GM18870 (cell line): ENCODE measurements around the gene WIPF3.

Source experiments
- ATAC-seq: cut with Tn5 transposase; IDR thresholded peaks from one replicate; pipeline ENCODE4 v1.9.1; 2021; ENCODE audit warnings: moderate library complexity; ENCODE audit not compliant: unreplicated experiment

WIPF3 gene

GRCh38 chr7:29843726-29844125 lies 37.4 kb downstream of the WIPF3 start:
- ATAC-seq, result no peak

- no peak for ATAC-seq
Observed at GRCh38 chr7:29844559-29844958, 38.3 kb downstream of the WIPF3 start.

- no peak for ATAC-seq
Observed at GRCh38 chr7:29847496-29847895, 41.2 kb downstream of the WIPF3 start.

- no peak for ATAC-seq
Observed at GRCh38 chr7:29847916-29848315, 41.6 kb downstream of the WIPF3 start.

GRCh38 chr7:29848941-29849340 lies 42.6 kb downstream of the WIPF3 start:
- ATAC-seq, result no peak

GRCh38 chr7:29851487-29851886 lies 45.2 kb downstream of the WIPF3 start:
- no peak for ATAC-seq

GRCh38 chr7:29852457-29852856 lies 46.1 kb downstream of the WIPF3 start:
- ATAC-seq, result no peak

GRCh38 chr7:29853072-29853471 lies 46.8 kb downstream of the WIPF3 start:
- no peak for ATAC-seq

GRCh38 chr7:29853789-29854188 lies 47.5 kb downstream of the WIPF3 start:
- ATAC-seq, result no peak

- no peak for ATAC-seq
Observed at GRCh38 chr7:29854257-29854938, 48.1 kb downstream of the WIPF3 start.

- no peak for ATAC-seq
Observed at GRCh38 chr7:29857654-29858053, 51.3 kb downstream of the WIPF3 start.

GRCh38 chr7:29858191-29858951 lies 52.1 kb downstream of the WIPF3 start:
- ATAC-seq, result no peak

GRCh38 chr7:29859104-29859503 lies 52.8 kb downstream of the WIPF3 start:
- no peak for ATAC-seq

- ATAC-seq, result no peak
Observed at GRCh38 chr7:29859524-29860185, 53.3 kb downstream of the WIPF3 start.

- no peak for ATAC-seq
Observed at GRCh38 chr7:29860186-29860585, 53.9 kb downstream of the WIPF3 start.

- ATAC-seq, result no peak
Observed at GRCh38 chr7:29861884-29862283, 55.6 kb downstream of the WIPF3 start.

GRCh38 chr7:29864656-29865055 lies 58.3 kb downstream of the WIPF3 start:
- ATAC-seq, result no peak

GRCh38 chr7:29865526-29865925 lies 59.2 kb downstream of the WIPF3 start:
- no peak for ATAC-seq

- ATAC-seq, result no peak
Observed at GRCh38 chr7:29866490-29866930, 60.2 kb downstream of the WIPF3 start.

GRCh38 chr7:29871787-29872398 lies 65.6 kb downstream of the WIPF3 start:
- no peak for ATAC-seq

- ATAC-seq, result no peak
Observed at GRCh38 chr7:29873644-29874294, 67.5 kb downstream of the WIPF3 start.
